Mucosa of gallbladder (tissue), 1 donor: Measurements from ENCODE around the gene UCKL1. TPM values are rescaled to one million over a fixed set of nuclear protein-coding genes. Genes with fewer than 3 reads are reported as not detected.
A peak's percentile ranks its signal among the peaks of the same experiment; 100 is the strongest.
"Not testable (repeated sequence)": the region's sequence is repeated elsewhere in the genome, so short reads cannot be mapped to it uniquely, and the experiment has no call there.

Experiments
- DNase-seq: peaks from one replicate; pipeline ENCODE4 v3.0.0-alpha.2; 2020; ENCODE audit warnings: low spot score
- total RNA-seq: library from RNA; stranded (reverse); gene quantifications from one replicate; pipeline ENCODE4 v1.2.1, GENCODE V29; 2021
- donor health status: DM: no; HTN: no; CAD: no.

UCKL1 gene
- total RNA-seq, 1 donor from 2014 or later, result 42.4 TPM

DNA sequence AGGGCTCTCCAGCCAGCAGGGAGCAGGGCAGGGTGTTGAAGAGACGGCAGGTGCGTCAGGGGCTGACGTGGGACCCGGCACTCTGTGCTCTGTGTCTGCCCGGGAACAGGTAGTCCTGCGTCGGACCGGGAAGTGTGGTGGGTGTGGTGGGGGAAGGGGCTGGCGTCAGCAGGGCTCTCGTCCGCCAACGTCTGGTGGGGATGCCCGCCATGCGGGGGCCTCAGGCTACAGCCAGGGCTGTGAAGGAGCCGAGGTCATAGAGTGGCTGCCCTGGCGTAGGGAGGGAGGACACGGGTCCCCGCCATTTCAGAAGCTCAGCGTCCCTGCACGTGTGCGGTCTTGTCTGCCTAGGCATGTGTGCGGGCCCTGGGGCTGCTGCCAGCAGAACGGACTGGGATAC is 36.0 kb downstream of the UCKL1 start:
- DNase-seq, result no peak

DNA sequence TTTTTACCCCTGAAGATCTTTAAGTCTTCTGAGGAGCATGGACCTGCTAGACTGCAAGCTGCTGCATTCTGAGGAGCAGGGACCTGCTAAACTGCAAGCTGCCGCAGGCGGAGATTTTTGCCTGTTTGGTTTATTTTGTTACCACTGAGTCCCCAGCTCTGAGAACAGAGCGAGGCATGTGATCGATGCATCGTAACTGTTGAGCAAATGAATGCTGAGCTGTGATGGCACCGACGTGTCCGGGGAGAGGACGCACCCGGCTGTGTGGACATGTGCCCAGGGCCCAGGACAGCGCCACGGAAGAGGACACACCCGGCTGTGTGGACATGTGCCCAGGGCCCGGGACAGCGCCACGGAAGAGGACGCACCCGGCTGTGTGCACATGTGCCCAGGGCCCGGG is 37.1 kb downstream of the UCKL1 start:
- no peak for DNase-seq

DNA sequence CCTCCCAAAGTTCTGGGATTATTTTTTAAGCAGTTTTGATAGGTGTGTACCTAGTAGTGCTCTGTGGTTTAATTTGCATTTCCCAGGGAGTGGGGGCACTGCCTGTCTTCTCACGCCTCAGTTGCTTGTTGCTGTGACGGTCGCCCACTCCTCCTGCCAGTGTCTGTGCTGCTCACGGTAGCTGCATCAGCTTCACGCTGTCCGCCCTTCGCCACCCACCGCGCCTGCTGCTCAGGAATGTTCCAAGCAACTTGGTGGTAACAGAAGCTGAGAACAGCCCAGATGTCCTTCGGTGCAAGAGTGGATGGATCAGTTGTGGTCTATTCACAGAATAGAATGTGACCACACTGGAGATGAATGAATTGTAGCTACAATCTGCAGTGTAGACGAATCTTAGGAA is 38.4 kb downstream of the UCKL1 start:
- DNase-seq, result no peak

DNA sequence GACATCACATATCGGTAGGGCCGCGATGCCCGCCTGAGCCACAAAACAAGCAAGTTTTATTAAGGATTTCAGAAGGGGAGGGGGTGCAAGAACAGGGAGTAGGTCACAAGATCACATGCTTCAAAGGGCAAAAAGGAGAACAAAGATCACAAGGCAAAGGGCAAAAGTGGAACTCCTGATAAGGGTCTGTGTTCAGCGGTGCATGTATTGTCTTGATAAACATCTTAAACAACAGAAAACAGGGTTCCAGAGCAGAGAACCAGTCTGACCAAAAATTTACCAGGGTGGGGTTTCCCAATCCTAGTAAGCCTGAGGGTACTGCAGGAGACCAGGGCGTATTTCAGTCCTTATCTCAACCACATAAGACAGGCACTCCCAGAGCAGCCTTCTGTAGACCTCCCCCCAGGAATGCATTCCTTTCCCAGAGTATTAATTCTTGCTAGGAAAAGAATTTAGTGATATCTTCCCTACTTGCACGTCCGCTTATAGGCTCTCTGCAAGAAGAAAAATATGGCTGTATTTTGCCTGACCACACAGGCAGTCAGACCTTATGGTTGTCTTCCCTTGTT is 39.8 kb downstream of the UCKL1 start:
- not testable (repeated sequence) for DNase-seq

- peak; percentile 82 for DNase-seq
Measured at GRCh38 chr20:63915471-63915870, 40.7 kb downstream of the UCKL1 start.

- DNase-seq, result no peak
Measured at GRCh38 chr20:63913768-63914167, 42.4 kb downstream of the UCKL1 start.

GRCh38 chr20:63911176-63911575 is 45.0 kb downstream of the UCKL1 start:
- peak; percentile 66 for DNase-seq

DNA sequence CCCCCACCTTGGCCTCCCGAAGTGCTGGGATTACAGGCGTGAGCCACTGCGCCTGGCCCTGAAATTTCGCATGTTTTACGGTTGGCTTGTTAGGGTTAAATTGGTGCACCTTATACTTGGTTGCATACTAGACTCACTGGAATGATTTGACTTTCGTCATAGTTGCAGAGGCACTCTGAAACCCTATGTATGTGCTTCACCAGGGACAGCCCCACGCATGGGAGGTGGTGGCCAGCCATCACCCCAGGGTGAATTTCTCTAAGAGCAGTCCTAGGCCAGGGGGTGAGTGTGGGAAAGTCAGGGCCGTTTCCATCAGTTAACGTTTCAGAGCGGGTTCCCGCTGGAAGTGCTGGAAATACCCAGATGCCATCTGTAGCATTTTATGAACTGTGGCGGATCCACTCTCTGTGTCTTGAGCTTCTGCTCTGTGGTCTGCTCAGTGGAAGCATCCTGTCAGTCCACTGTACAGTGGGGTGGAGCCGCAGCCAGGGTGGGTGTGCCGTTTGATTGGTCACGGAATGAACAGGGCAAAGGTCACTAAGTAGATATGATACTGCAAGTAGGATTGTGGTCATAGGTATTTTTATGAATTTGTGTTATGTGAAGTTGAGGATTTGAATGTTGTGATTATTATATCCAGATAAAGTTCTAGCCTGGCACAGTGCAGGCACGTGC is 48.1 kb downstream of the UCKL1 start:
- no peak for DNase-seq

GRCh38 chr20:63903796-63904561 is 52.2 kb downstream of the UCKL1 start:
- DNase-seq, result no peak

DNA sequence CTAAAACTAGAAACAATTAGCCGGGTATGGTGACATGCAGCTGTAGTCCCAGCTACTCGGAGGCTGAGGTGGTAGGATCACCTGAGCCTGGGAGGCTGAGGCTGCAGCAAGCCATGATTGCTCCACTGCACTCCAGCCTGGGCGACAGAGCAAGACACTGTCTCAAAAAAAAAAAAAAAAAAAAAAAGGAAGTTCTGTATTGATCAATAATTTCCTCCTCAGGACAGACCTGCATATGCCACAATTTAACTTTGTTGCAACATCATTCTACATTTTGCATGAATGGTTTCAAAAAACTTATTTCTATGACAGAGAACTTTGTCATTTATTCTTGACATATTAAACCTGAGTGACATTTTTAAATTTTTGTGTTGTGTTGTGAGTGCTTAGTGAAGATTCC is 55.8 kb downstream of the UCKL1 start:
- no peak for DNase-seq

DNA sequence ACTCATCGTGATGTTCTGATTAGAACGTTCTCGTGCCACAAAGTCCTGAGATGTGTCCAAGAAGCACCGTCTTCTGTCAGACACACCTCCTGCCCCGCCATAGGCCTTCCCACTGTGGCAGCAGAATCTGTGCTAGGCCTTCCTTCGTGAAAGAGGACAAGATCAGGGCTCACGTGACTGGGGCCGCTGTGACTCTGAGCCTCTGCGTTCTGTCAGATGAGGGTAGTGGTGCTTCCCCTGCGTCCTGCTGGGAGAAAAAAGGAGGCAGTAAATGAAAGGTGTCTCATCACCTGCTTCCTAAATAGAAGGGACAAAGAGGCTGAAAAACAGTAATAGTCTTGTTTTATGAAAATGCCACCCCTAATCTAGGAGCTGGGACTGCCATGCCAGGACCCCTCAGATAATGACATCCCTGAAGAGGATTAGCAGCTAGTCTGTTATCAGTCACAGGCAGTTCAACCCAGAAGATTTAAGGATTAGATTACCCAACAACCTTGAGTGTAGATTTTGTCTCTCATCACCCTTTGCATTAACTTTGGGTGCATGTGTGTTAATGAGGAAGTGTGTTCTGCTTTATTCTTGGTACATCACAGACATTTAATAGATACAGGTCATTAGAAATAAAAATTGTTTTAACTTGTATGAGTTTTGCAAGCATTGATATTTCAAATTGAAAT is 57.2 kb downstream of the UCKL1 start:
- no peak for DNase-seq

DNA sequence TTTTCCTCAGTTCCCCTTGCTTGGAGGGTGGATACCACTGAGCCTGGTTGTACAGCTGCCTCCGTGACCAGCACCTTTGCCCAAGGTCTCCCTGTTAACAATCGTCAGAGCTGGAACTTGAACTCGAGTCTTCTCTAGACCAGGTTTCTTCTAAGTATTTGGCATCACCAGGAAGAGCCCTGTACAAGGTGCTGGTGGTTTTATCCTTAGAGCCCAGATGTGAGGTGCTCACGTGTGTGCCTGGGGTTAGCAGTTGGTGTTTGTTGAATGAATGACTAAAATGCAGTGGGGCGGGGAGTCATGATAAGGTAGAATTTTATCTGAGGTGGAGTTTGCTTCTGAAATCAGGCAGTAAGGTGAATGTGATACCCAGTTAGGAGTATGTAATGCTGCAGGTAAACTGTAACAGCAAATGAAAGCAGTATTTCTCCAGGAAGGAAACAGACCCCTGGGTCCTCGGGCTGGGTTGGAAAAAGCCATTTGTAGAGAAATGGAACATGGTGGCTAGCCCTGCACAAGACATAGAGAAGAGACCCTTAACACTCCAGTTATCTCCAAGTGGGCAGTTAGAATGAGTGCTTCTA is 58.1 kb downstream of the UCKL1 start:
- DNase-seq, result no peak

- peak; percentile 47 for DNase-seq
Measured at GRCh38 chr20:63896264-63897105, 59.7 kb downstream of the UCKL1 start.

DNA sequence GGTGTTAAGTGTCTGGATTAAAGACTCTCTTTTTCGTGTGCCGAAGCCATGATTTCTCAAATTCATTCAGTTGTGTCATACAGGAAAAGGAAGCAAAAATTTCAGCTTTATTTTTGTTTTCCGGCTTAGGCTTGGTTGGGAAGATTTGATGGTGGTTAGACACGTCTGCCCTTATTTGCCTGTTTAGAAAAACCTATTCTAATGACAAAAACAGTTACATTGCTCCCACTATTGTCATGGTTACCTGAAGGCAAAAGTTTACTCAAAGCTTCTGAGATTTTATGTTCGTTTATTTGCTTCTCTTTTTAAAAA is 60.3 kb downstream of the UCKL1 start:
- DNase-seq, result no peak

DNA sequence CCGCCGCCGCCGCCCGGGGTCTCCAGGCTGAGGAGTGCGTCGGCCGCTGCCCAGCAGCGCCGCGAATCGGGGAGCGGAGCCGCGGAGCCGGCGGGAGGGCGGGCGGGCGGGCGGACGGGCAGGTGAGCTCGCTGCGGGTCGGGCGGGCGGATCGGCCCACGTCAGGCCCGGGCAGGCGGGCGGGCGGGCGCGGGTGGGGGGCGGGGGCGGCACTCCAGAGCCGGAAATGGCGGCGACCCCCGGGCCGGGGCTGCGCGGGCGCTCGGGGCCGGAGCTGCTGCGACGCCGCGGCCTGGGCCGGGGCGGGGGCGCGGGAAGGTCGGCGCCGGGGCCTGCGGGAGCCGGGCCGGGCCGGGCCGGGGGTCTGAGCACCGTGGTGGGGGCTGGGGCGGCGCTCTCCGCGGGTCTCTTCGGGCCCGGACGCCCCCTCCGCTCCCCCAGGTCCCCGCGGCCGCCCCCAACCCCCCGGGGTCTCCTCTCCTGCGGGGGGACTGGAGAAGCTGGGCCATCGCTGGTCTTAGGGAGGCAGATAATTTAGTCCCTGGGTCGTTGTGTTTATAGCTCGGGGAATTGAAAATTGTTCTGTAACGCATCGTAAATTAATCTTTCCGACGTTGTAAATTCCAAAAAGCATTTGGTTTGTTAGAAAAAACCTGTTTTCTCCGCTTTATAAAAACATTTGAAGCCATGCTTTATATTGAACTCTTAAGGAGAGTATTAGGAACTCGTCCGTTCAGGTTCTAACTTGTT is 60.8 kb downstream of the UCKL1 start:
- DNase-seq, result no peak

- peak; percentile 97 for DNase-seq
Measured at GRCh38 chr20:63894358-63895201, 61.6 kb downstream of the UCKL1 start, which contains the start of gene DNAJC5. DNAJC5 (plus strand) TSS chr20:63895126; CDS start chr20:63928346, 33,220 bp downstream.

DNA sequence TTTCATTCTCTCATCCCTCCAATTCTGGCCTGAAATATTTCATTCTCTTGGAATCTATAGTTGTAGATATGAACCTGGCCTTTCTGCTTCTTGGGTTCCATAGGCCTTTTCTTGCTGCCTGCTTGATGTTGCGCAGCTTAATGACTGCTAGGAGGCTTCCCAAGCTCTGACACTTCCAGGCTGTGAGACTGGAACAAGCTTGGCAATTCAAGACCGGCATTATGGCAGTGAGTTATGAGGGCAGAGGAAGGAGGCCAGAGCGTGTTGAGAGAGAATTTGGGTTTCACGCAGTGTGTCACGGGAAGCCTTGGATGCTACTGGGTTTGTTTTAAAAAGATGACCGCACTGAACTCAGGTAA is 62.2 kb downstream of the UCKL1 start:
- DNase-seq, result no peak

GRCh38 chr20:63892402-63892801 is 63.8 kb downstream of the UCKL1 start:
- no peak for DNase-seq
